Activated T-helper 1 cell treated with anti-CD3 and anti-CD28 coated beads, Interleukin-2, amount 50 U/mL, for 16 hours (primary cell): ENCODE data around the gene NPVF.
A peak's percentile ranks its signal among the peaks of the same experiment; 100 is the strongest.

Experiments
- DNase-seq, 2 donors: peaks; one replicate each; pipeline ENCODE4 v3.0.0-alpha.2; 2020; ENCODE audit warnings: low read depth in 1 of 2, low spot score in 1 of 2

The NPVF gene

DNA sequence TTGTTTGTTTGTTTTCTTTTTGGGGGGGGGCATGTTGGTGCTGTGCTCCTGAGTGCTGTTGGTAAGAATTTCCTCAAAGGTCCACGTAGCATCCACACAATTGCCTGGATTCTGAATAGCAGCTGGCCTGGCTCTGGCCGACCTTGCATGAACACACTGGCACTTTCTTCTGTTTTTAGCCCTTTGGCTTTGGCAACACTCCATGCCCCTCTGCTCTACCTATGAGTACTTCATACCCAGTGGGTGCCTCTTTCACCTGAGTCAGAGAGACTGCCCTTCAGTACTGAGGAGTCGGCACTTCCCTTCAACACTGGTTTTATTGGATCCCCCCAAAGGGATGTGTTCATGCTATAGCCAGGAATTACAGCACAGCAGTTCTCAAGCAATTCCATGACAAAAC lies 7.2 kb upstream of the NPVF start:
- DNase-seq = no peak

DNA sequence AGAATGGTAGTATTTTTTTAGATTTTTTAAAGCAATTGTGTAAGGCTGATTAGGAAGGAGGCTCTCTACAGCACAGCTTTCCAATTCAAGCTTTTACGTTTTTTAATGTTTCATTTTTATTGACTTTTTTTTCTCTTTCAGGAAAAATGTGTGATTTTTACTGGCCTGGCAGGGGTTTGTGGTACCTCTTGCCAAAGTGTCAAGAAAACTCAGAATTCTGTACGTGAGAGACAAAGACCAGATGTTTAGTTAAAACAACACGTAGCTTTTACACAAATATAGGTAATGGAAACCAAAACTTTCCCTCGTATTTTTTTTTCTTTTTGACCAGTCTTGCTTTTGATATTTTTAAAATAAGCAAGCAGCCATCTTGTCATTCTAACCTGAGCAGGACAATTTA lies 6.0 kb upstream of the NPVF start:
- no peak for DNase-seq

DNA sequence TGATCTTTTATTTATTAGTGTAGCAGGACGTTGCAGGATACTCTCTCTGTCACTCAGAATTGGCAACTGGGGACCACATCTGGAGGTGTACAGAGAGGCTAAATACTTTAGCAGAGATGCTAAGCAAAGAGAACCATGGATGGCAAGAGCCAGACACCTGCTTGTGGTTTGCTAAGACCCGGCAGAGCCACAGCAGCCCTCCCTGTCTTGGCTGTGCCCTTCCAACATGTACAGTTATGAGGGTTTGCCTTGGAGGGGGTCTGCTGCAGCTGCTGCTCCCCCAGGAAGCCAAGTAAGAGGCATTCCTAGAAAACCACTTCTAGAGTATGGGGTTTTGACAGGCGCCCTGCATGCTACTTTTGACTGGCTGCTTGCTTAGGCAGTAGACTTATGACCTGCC lies 5.1 kb downstream of the NPVF start:
- no peak for DNase-seq

DNA sequence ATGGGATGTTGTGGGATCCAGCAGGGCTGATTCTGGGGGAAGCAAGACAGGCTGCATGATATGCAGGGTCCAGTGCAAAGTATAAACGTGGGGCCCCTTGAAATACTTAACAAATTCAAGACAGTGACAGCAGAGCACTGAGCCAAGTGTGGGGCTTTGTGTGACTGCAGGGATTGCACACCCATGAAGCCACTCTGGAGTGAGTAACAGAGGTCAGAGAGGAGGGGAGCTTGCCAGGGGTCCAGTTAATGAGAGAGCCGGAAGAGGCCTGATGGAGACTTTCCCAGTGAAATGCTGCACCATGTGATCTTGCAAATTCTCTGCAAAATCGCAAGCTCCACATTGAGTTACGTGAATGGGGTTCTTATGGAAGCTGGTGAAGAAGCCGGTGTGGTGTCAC lies 5.6 kb downstream of the NPVF start:
- DNase-seq = no peak

DNA sequence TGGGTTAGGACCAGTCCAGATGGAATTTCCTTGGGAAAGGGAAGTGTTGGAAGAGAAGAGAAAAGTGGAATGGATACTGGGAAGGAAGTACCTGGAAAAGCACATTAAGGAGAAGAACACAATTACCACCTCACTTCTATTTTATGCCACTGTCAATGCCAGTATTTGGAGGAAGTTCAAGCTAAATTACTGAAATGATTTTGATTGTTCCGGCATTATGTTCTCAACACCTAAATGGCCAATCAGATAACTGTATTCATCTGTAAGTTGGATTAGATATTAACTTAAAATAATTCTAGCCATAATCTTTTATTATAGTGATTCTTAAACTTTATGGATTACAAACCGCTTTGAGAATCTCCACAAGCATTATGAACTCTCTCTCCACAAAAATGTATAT lies 7.3 kb downstream of the NPVF start:
- no peak for DNase-seq

DNA sequence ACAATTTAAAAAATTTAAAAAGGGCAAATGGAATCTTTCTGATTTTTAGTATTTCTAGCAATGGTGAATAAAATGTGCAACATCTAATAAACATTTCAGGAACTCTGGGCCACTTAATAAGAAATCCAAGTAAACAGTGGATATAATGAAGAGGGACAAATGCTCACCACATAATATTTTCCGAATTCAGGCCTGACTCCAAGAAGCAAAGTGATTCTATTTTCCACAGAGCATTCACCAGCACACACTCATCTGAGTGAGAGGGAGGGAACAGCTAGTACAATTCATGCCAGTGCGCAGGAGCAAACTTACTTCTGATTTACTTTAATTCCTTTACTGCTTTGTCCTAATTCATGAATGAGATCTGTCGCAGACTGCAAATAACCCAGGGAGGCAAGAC lies 10.1 kb downstream of the NPVF start:
- DNase-seq = no peak

DNA sequence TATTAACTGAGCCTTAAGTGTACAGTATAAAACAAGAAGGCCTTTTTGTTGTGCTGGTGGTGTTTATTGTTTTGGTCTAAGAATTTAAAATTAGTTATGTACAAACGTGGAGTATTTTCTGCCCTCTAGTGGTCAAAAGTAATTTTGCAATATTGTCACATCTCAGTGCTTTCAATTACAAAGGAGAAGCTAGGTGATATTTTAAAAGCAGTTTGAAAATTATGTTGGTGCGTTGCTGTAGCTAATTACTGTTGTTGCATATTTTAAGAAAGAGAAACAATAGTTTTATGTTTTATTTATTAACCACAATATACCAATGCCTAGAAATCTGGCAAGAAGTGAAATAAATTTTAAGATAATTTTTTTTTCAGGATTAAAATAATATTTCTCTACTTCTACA lies 11.4 kb downstream of the NPVF start:
- DNase-seq = no peak

DNA sequence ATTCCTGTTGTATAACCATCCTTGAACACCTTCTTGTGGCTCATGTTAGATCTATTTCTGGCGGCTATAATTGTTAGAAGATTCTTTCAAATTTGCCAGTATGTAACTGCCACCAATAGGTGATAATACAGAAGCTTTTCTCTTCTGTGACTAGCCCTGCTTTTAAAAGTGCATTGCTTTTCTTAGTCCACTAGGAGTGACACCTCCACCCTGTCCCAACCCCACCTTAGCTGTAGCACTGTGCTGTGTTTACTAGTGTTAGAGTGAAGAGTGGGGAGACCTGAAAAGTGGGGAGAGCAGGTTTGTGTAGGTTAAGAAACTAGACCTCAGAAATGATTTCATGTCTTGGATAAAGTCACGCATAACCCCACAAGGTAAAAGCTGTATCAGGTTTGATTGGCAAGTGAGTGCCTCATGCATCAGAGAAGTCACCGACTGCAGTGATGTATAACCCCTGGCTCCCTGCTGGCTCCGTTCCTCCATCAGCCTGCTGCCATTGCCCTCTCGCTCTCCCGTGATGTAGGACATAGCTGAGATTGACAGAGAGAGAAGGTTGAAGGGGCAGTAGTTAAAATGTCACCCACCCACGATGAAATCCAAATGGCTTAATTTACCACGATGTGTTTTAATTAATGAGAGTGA lies 12.5 kb downstream of the NPVF start:
- no peak for DNase-seq

DNA sequence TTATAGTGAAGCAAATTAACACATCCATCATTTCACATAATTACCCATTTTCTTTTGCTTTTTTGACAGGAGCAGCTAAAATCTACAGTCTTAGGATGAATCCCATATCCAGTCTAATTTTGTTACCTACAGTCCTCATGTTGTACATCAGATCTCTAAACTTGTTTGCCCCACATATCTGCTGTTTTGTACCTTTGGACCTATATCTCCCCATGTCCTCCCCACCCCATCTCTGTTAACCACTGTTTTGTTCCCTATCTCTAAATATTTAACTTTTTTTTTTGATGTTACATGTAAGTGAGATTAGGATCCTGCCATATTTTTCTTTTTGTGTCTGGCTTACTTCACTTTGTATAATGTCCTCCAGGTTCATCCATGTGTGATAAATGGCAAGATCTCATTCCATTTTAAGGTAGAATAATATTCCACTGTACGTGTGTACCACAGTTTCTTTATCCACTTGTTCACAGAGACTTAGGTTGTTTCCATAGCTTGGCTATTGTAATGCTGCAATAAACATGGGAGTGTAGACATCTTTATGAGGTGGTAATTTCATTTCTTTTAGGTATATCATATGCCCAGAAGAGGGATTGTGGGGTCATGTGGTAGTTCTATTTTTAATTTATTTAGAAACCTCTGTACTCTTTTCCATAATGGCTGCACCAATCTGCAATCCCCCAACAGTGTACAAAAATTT lies 19.6 kb downstream of the NPVF start:
- no peak for DNase-seq

DNA sequence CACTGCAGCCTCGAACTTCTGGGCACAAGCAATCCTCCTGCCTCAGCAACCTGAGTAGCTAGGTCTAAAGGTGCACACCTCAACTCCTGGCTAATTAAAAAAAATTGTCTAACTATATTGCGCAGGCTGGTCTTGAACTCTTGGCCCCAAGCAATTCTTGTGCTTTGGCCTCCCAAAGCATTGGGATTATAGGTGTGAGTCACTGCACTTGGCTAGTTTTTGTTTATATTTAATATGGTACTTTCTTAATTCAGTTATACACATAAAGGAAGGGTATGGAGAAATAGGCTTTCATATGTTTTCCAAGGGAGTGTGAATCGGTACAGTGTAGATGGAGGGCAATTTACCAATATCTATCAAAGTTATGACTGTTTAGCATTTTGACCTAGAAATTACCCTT lies 20.4 kb downstream of the NPVF start:
- no peak for DNase-seq

DNA sequence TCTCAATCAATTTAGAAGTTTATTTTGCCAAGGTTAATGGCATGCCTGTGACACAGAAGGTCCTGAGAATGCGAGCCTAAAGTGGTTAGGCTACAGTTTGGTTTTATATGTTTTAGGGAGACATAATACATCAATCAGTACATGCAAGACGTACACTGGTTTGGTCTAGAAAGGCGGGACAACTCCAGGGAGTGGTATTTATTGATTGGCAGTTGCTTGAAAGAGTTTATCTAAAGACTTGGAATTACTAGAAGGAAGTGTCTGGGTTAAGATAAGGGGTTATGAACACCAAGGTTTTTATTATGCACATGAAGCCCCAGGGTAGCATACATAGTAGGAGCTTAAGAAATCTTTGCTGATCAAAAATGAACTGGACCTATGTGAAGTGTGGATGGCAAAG lies 21.5 kb downstream of the NPVF start:
- DNase-seq = no peak

DNA sequence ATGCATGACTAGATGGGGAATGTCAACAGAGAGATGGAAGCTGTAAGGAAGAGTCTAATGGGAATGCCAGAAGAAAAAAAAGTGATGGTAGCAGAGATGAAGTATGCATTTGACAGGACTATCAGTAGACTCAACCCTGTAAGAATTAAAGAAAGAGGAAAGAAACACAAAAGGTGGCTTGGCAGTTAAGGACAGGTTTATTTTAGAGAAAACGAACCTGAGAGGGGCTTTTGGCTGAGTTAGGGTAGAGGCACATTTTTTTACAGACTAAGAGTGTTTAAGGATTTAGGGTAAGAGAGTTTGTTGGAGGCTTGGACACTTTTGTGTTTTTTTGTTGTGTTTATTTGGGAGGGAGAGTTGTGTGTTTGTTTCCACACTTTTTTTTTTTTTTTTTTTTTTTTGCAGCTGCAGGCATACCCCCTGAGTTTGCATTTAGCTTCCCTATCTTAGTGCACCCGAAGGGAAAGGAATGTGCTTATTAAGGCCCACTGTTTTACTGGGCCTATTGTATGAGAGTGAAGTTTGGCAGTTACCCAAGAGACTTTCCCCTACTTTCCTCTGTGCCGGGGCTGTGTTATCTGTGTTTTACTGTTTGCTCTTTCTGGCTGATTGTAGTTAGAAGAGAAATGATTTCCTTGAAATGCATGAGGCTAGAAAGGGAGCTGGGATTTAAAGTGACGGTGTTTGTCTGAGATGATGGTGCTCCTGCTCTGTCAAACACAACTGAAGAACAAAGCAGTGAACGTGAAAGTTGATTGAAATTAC lies 32.0 kb downstream of the NPVF start:
- DNase-seq = no peak

DNA sequence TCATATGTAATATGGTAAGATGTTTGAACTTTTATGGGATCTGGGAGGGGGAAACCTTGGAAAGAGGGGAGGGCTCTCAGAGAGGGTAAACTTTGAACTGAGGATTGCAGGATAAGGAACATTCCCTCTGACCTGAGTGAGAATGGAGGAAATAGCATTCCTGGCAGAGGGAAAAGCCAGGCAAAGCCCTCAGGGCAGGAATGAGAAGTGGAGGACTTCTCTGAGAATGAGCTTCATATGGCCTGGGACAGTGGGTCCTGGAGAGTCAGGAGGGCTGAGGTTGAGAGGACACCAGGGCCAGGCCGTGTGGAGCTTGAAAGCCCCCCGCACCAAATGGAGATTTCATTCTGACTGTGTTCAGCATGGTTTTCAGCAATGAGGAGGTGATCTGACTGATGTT lies 34.2 kb downstream of the NPVF start:
- no peak for DNase-seq

DNA sequence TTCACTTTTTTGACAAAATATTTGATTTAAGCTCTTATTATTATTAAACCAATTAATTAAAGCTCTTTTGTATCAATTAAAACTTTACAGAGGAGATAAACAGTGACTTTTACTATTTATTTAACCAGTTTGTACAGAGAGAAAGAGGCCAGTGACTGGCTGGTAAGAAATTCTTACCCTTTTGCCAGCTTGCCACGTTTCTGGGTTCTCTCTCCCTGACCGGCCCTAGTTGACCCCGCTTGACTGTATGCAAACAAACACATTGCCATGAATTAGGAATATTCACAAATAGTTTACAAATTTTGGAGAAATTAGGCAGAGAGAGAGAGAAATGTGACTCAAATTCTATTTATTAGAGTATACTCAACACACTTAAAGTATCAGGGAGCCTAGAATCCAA lies 36.2 kb downstream of the NPVF start:
- no peak for DNase-seq

DNA sequence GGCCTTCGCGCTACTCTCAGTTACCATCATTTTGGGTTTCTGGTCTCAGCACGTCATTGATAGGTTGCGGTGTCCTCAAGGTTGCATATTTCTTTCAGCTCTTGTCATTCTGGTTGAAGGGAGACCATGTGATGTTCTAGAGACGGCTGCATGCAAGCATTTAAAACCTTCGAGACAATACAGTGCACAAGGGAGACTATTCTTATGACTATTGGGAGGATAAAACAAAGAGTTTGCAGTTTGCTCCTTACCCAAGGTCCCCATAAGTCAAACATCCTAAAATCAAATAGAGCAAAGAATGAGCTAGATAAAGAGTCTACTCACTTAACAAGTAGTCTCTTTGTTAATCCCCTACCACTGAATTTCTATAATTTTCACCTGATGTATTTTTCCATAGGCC lies 39.1 kb downstream of the NPVF start:
- DNase-seq = no peak

DNA sequence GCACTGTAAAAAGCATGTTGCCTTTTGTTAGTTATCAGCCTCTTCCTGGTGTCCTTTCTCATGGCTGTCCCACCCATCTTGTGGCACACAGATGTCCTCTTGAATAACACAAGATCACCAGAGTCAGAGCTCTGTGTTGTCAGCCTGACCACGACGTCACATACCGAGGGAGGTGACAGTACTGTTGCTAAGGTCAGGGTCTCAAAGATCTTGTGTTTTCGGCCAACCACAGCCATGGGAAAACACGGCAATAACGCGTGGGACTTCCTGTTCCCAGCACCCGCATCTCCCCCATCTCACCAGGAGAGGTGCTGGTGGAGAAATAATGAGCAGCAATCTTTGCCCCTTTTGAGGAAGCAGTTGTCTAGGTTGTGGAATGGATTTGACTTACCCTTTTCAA lies 40.4 kb downstream of the NPVF start:
- DNase-seq = no peak

DNA sequence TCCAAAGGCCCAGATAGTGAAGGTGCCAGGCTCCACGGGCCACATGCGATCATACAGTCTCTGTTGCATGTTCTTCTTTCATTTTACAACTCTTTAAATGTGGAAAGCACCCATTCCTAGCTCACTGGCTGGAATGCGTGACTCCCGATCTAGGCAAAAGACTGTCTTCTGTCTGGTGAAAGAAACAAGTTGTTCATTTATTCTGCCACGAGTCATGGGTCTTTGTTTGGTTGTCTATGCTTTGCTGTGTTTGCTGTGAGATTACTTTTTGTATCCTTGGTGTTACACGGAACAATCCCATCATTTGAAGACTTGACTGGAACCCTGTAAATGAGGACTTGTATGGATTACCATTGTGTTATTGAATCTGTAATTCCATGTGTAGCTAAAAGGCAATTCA lies 41.9 kb downstream of the NPVF start:
- no peak for DNase-seq

DNA sequence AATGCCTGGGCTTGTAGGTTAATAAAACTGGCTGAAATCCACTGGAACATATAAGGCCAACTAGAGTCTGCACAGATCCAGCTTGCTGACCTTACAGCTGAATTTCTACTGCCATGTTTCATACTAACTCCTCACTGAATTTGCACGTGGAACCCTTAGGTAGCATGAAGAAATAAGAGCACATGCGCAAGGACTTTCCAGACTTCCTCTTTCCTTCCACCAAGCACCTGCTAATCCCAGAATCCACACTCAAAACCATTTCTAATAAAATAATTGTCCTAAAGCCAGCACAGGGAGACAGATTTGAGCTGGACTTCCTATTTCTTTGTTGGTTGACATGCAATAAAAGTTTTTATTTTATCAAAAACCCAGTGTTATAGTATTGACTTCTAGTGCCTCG lies 46.8 kb downstream of the NPVF start:
- DNase-seq = no peak

DNA sequence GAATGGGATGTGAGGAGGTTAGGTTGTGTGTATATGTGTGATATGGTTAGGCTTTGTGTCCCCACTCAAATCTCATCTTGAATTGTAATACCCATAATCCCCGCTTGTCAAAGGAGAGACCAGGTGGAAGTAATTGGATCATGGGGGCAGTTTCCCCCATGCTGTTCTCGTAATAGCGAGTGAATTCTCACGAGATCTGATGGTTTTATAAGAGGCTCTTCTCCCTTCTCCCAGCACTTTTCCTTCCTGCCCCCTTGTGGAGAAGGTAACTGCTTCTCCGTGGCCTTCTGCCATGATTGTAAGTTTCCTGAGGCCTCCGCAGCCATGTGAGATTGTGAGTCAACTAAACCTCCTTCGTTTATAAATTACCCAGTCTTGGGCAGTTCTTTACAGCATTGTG lies 47.3 kb downstream of the NPVF start:
- DNase-seq = no peak

DNA sequence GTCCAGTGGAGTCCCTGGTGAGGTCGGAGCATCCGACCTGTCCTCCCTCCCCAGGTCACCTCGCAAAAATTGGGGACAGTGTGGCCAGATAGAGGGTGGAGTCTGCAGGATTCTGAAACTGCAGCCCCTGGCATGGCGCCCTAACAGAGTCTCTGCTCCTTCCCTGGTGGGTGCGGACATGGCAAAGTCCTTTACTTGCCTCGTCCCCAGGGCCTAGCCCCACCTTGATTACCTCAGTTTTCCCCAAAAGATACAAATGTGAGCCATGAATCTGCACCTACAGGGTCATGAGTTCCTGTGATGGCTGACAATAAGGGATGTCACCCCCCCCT lies 47.7 kb downstream of the NPVF start:
- no peak for DNase-seq

DNA sequence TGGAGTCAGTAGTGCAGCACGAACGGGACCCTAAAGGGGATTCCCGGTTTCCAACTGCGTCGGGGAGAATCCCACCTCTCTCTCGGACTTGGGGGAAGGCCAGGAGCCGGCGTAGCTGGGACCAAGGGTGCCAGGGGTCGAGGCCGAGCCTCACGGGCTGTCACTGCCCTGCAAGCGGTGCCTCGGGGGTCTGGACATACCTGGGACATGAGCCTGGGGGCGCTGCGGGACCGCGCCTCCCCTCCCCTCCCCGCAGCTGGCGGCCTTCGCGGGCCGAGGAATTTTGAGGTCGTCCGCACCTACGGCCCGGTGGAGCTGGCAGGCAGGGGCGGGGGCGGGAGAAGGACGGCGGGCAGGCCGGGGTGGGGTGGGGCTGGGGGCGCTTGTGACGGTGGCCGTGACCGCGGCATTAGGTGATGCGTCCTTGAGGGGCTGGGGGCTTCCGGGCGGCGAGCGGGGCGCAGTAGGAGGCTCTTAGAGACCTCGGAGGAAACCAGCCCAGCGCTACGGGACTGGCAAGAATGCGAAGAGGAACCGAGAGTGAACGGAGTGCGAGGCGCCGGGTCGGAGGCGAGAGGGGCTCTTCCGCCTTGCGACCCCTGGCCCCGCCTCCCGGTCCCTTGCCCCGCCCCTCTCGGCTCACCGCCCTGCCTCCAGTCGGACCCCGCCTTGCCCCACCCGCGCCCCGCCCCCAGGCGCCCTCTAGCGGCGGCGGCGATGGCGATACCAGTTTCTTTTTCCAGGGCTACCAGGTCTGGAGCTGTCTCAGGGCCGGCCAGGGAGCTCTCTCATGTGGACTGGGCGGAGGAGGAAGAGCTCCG lies 48.3 kb downstream of the NPVF start:
- peak; percentile 91 to 93 for DNase-seq

DNA sequence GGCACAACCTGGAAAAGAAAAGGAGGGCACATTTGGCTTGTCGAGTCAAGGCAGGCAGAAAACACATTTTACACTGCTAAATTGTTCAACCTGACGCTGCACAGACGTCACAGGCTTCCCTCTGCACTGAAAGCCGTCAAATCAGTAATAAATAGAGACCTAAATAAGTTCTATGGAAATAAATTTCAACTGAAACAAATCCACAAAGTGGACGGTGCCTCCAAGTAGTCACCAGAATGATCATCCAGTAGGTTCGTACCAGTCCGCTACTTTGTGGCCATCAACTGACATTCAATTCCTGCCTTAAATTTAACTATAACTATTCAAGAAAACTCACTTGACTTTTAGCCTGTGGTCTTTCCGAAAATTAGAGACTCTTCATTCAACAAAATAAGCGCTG lies 49.0 kb downstream of the NPVF start:
- DNase-seq = no peak
